PC-9 (cell line): ENCODE data around the gene TUBD1. TPM values are rescaled to one million over a fixed set of nuclear protein-coding genes. Genes with fewer than 3 reads are reported as not detected.

Source experiments
- BruUV-seq: library from RNA; stranded (reverse); fragments of 400-500 nt; replicated peaks from 2 replicates; lab custom pipeline; 2021; lab: Mats Ljungman, UMichigan
- CTCF ChIA-PET: fragments of 300-600 bp; sonication (Branson Sonifier 250); formaldehyde crosslinking; loops from one replicate; lab custom pipeline; 2022; ENCODE audit warnings: antibody characterized with exemption; lab: Charles Lee
- POLR2A ChIA-PET: fragments of 300-600 bp; sonication (Branson Sonifier 250); formaldehyde crosslinking; loops from one replicate; lab custom pipeline; 2022; ENCODE audit warnings: antibody characterized with exemption; ENCODE audit not compliant: unreplicated experiment; lab: Charles Lee
- DNase-seq, 2 experiments: peaks; one replicate each; pipeline versions ENCODE4 v3.0.0 to v3.0.0-alpha.2; 2015 to 2022; ENCODE audit warnings: mixed read lengths in 1 of 2
- H2AFZ ChIP-seq: fragments of 200-600 bp; sonication (generic); 2 replicates; pipeline ENCODE4 v1.8.1; 2017; ENCODE audit warnings: antibody characterized with exemption
- H3F3A ChIP-seq: fragments of 200-600 bp; sonication (generic); 2 replicates; pipeline ENCODE4 v1.8.1; 2017; ENCODE audit warnings: antibody characterized with exemption, mild to moderate bottlenecking, low read depth; ENCODE audit not compliant: insufficient read depth
- H3K27ac ChIP-seq: fragments of 200-600 bp; sonication (generic); 2 replicates; pipeline ENCODE4 v1.6.1; 2016; ENCODE audit warnings: mixed run types
- H3K27me3 ChIP-seq: fragments of 200-600 bp; sonication (generic); 2 replicates; pipeline ENCODE4 v1.6.1; 2016; ENCODE audit warnings: low read depth, mixed run types; ENCODE audit not compliant: insufficient read depth
- H3K36me3 ChIP-seq: fragments of 200-600 bp; sonication (generic); 2 replicates; pipeline ENCODE4 v1.6.1; 2016; ENCODE audit warnings: low read depth, mixed run types
- H3K4me1 ChIP-seq: fragments of 200-600 bp; sonication (generic); replicated peaks from 2 replicates; pipeline ENCODE4 v1.6.1; 2016; ENCODE audit warnings: mixed run types; ENCODE audit not compliant: insufficient read depth
- H3K4me2 ChIP-seq: fragments of 200-600 bp; sonication (generic); 2 replicates; pipeline ENCODE4 v1.6.1; 2017; ENCODE audit warnings: mixed run types
- H3K4me3 ChIP-seq: fragments of 200-600 bp; sonication (generic); 2 replicates; pipeline ENCODE4 v1.6.1; 2016; ENCODE audit warnings: mixed run types
- H3K79me2 ChIP-seq: fragments of 200-600 bp; sonication (generic); 2 replicates; pipeline ENCODE4 v1.6.1; 2017; ENCODE audit warnings: low read depth, mixed run types
- H3K9me2 ChIP-seq: fragments of 200-600 bp; sonication (generic); 2 replicates; pipeline ENCODE4 v1.8.1; 2017; ENCODE audit warnings: mild to moderate bottlenecking; ENCODE audit not compliant: insufficient read depth
- H3K9me3 ChIP-seq: fragments of 200-600 bp; sonication (generic); 2 replicates; pipeline ENCODE4 v1.8.1; 2016; ENCODE audit warnings: low read depth; ENCODE audit not compliant: insufficient read depth
- H4K20me1 ChIP-seq: fragments of 200-600 bp; sonication (generic); 2 replicates; pipeline ENCODE4 v1.8.1; 2017; ENCODE audit not compliant: insufficient read depth
- EZH2 ChIP-seq: fragments of 200-600 bp; sonication (generic); IDR thresholded peaks from 2 replicates; pipeline ENCODE4 v1.8.0; 2017; ENCODE audit warnings: antibody characterized with exemption, low read depth
- intact Hi-C: fragments of 100-400 bp; cut with micrococcal nuclease; formaldehyde crosslinking; loops from one replicate; pipeline ENCODE4 v1.10.0; 2022; ENCODE audit not compliant: unreplicated experiment
- total RNA-seq: library from RNA; stranded (reverse); gene quantifications from 2 replicates; pipeline ENCODE4 v1.2.3, GENCODE V29; 2021
- TF ChIP-seq, protein P1 (sequence below): fragments of 200-600 bp; sonication (generic); conservative IDR thresholded peaks from 2 replicates; pipeline ENCODE4 v1.6.1; 2017; ENCODE audit warnings: mixed run types, antibody characterized with exemption, mild to moderate bottlenecking, moderate library complexity

TUBD1 gene
- total RNA-seq, 1 experiment from 2014 or later, result 13.5 TPM

DNA sequence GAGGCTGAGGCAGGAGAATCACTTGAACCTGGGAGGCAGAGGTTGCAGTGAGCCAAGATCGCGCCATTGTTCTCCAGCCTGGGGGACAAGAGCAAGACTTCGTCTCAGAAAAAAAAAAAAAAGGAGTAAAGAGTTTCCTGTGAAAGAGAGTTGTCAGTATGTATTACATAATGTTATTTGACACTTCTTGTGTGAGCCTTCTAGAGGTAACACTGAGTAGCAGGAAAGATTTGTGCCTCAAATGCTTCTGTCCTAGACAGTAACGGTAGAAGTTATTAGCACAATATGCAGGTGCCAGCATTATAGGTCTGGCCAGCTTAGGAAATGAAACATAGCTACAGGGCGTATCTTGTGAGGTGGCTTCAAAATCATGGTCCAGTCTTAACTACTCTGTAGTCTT lies 6.4 kb upstream of the TUBD1 start:
- TF ChIP-seq EZH2, result no peak
- TF ChIP-seq, protein P1, sequence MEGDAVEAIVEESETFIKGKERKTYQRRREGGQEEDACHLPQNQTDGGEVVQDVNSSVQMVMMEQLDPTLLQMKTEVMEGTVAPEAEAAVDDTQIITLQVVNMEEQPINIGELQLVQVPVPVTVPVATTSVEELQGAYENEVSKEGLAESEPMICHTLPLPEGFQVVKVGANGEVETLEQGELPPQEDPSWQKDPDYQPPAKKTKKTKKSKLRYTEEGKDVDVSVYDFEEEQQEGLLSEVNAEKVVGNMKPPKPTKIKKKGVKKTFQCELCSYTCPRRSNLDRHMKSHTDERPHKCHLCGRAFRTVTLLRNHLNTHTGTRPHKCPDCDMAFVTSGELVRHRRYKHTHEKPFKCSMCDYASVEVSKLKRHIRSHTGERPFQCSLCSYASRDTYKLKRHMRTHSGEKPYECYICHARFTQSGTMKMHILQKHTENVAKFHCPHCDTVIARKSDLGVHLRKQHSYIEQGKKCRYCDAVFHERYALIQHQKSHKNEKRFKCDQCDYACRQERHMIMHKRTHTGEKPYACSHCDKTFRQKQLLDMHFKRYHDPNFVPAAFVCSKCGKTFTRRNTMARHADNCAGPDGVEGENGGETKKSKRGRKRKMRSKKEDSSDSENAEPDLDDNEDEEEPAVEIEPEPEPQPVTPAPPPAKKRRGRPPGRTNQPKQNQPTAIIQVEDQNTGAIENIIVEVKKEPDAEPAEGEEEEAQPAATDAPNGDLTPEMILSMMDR, result no peak
- ChIA-PET POLR2A (interaction anchor here (0.7 kb wide), 1 partner anchor 1658 kb away, joined by 10 read pairs; no protein-coding TSS in a partner anchor), CTCF (no interaction called here)
- intact Hi-C loops, result no loop called here
- H3F3A ChIP-seq, result peaks cover 7% of the 10 kb centered on the region
- no TSS peak for BruUV-seq
- no peaks in the 10 kb centered on the region for H3K27me3 ChIP-seq
- H4K20me1 ChIP-seq, result peaks cover 49% of the 10 kb centered on the region
- H3K27ac ChIP-seq, result 0 out of 2 replicates have a peak overlapping the region, but pooled peaks have one; percentile 9
- peaks cover 96% of the 10 kb centered on the region for H3K79me2 ChIP-seq
- H3K36me3 ChIP-seq, result no peaks in the 10 kb centered on the region
- no peaks in the 10 kb centered on the region for H3K9me2 ChIP-seq
- DNase-seq, result no peak
- H3K9me3 ChIP-seq, result no peaks in the 10 kb centered on the region
- no peak overlapping the region for H2AFZ ChIP-seq
- H3K4me3 ChIP-seq, result no peak overlapping the region
- peaks cover 7% of the 10 kb centered on the region for H3K4me1 ChIP-seq
- H3K4me2 ChIP-seq, result no peak overlapping the region

DNA sequence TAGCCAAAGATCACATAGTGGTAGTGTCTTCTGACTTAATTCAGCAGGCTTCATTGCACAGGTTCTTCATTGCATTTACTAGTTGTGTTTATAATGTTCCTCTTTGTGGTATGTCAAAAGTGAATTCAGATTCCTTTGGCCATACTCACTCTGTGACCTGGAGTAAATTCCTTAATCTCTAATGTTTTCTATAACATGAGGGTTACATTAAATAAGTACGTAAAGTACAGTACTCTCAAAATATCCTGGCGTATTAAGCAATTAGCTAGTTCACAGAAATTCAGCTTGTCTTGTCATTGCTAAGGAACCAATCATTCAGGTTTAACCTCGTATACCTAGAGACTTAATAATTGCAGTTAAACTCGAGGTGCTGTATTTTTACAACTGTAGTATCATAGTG lies 4.3 kb upstream of the TUBD1 start:
- peaks cover 17% of the 10 kb centered on the region for H3F3A ChIP-seq
- peaks cover 40% of the 10 kb centered on the region for H4K20me1 ChIP-seq
- no peaks in the 10 kb centered on the region for H3K27me3 ChIP-seq
- H3K4me1 ChIP-seq, result peaks cover 11% of the 10 kb centered on the region
- no peak for DNase-seq
- no peak overlapping the region for H3K27ac ChIP-seq
- H3K9me2 ChIP-seq, result no peaks in the 10 kb centered on the region
- H3K36me3 ChIP-seq, result no peaks in the 10 kb centered on the region
- no peak overlapping the region for H3K4me2 ChIP-seq
- POLR2A ChIA-PET, result no interaction called here
- no peaks in the 10 kb centered on the region for H3K9me3 ChIP-seq
- no peak overlapping the region for H2AFZ ChIP-seq
- peaks cover 92% of the 10 kb centered on the region for H3K79me2 ChIP-seq
- BruUV-seq, result no TSS peak
- H3K4me3 ChIP-seq, result no peak overlapping the region
- TF ChIP-seq EZH2, result no peak
- TF ChIP-seq, protein P1, result no peak
- intact Hi-C loops, result no loop called here
- CTCF ChIA-PET, result no interaction called here

DNA sequence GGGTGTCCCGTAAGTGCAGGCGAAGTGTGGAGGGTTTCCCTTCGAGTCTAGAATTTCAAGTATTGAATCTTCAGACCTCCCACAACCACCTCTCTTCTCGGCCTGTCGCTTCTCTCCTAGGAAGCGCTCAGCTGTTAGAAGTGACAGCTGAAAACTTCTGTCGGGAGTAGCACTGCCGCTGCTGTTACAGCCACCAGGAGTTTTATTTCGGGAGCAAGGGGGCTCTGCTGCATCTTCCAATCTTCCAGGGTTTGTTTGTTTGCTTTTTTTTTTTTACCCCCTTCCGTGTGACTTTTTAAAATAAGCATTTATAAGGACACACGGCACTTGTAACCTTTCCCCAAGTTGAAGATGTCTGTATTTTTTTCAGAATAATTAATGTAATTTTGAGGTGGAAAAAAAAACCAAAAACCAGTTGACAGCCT lies 945 bp upstream of the TUBD1 start:
- DNase-seq, result no peak
- H3K79me2 ChIP-seq, result peaks cover 78% of the 10 kb centered on the region
- ChIA-PET CTCF (interaction anchor here (0.5 kb wide), 1 partner anchor 1208 kb away, joined by 3 read pairs; no protein-coding TSS in a partner anchor), POLR2A (interaction anchor here (0.6 to 0.7 kb wide), 2 partner anchors 110 to 583 kb away, joined by 3 to 17 read pairs; no protein-coding TSS in a partner anchor)
- H4K20me1 ChIP-seq, result peaks cover 21% of the 10 kb centered on the region
- H3K36me3 ChIP-seq, result no peaks in the 10 kb centered on the region
- intact Hi-C loops, result loop anchor here (1.0 to 2.0 kb wide), 2 partner anchors 47 to 186 kb away; partner anchors contain the start of genes PTRH2 and VMP1
- H3K9me3 ChIP-seq, result no peaks in the 10 kb centered on the region
- H3K27me3 ChIP-seq, result no peaks in the 10 kb centered on the region
- H3K9me2 ChIP-seq, result no peaks in the 10 kb centered on the region
- H3K27ac ChIP-seq, result peak overlapping the region; percentile 31; the same call in 1 of the 2 replicates
- BruUV-seq, result no TSS peak
- peak overlapping the region; percentile 85 for H3K4me2 ChIP-seq
- peak overlapping the region; percentile 75 for H3K4me3 ChIP-seq
- H3K4me1 ChIP-seq, result peaks cover 24% of the 10 kb centered on the region
- peaks cover 16% of the 10 kb centered on the region for H3F3A ChIP-seq
- TF ChIP-seq, protein P1, result no peak; the same call in 1 of the 2 replicates
- no peak for TF ChIP-seq EZH2
- peak overlapping the region; percentile 83 for H2AFZ ChIP-seq
